ENCODE results near the gene PSPC1.

GRCh38 chr13:19695428-19695827 lies 87.3 kb downstream of the PSPC1 start:
- TF ChIP-seq CTCF (IDR thresholded peaks at IDR 0.05) (no peak), POLR2AphosphoS5 (IDR thresholded peaks at IDR 0.05) (no peak), POLR2A (IDR thresholded peaks at IDR 0.05) (no peak)

Data from breast epithelium (tissue), 3 donors.